Cardiac muscle cell (in vitro differentiated cells and primary cell): ENCODE results near the gene METTL5. TPM values are rescaled to one million over a fixed set of nuclear protein-coding genes. Genes with fewer than 3 reads are reported as not detected.
A peak's percentile ranks its signal among the peaks of the same experiment; 100 is the strongest.

ENCODE experiments used
- DNase-seq, 2 donors: peaks; one replicate each; pipeline versions ENCODE4 v3.0.0 to v3.0.0-alpha.2; 2010 to 2017; ENCODE audit warnings: low read depth in 1 of 2, low spot score in 1 of 2
- H3K27ac ChIP-seq: fragments of 200-600 bp; sonication (generic); 2 replicates; pipeline ENCODE4 v1.5.1; 2016
- H3K27me3 ChIP-seq: fragments of 200-600 bp; sonication (generic); 2 replicates; pipeline ENCODE4 v1.6.0; 2016; ENCODE audit warnings: control low read depth
- H3K36me3 ChIP-seq: fragments of 200-600 bp; sonication (generic); 2 replicates; pipeline ENCODE4 v1.5.1; 2016; ENCODE audit warnings: control low read depth
- H3K4me1 ChIP-seq: fragments of 200-600 bp; sonication (generic); 2 replicates; pipeline ENCODE4 v1.8.1; 2017; ENCODE audit warnings: low read depth, mild to moderate bottlenecking, mixed run types
- H3K4me3 ChIP-seq: fragments of 200-600 bp; sonication (generic); 2 replicates; pipeline ENCODE4 v1.5.1; 2016; ENCODE audit warnings: mild to moderate bottlenecking
- H3K9me3 ChIP-seq: fragments of 200-600 bp; sonication (generic); 2 replicates; pipeline ENCODE4 v1.5.1; 2017; ENCODE audit warnings: low read depth, mild to moderate bottlenecking, control low read depth
- polyA plus RNA-seq: library from polyadenylated mRNA; unstranded; fragments of >200 nt; fragmentation: Nextera tagmentation; extraction: Ambion mirVana; gene quantifications from 2 replicates; pipeline ENCODE4 v1.2.1, GENCODE V29; 2016
- total RNA-seq: library from RNA; depleted of rRNA; stranded (reverse); fragments of >200 nt; gene quantifications from 2 replicates; pipeline ENCODE4 v1.2.3, GENCODE V29; 2016
- TF ChIP-seq, protein P1 (sequence below): IDR thresholded peaks from 2 replicates; pipeline ENCODE4 v1.5.1; 2012; ENCODE audit warnings: low read depth, mild to moderate bottlenecking, low read length

Gene METTL5
- total and polyA plus RNA-seq, 2 experiments from 2014 or later: 46.8 to 124 TPM

DNA sequence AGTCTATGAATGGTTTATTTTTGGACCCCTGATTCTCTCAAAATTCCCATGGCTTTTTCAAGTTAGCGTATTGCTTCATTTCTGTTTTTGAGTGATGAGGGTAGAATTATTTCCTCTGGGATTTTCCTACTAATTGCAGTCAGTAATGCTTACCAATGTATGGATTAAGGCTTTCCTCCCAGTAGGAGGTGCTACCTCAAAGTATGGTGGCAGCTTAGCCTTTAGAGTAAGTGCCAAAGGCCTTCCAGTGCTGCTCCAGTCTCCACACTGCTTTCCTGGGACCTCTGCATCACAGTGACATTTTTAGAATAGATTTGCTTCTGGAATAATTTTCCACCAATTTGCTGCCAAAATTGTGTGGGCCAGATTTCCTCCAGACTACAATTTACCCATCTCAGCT lies 42.2 kb downstream of the METTL5 start:
- Histone ChIP-seq H3K27me3 (no peaks in the 10 kb centered on the region), H3K9me3 (no peaks in the 10 kb centered on the region), H3K27ac (no peak overlapping the region), H3K36me3 (no peaks in the 10 kb centered on the region), H3K4me3 (no peak overlapping the region), H3K4me1 (no peaks in the 10 kb centered on the region)
- DNase-seq: no peak
- TF ChIP-seq, protein P1, sequence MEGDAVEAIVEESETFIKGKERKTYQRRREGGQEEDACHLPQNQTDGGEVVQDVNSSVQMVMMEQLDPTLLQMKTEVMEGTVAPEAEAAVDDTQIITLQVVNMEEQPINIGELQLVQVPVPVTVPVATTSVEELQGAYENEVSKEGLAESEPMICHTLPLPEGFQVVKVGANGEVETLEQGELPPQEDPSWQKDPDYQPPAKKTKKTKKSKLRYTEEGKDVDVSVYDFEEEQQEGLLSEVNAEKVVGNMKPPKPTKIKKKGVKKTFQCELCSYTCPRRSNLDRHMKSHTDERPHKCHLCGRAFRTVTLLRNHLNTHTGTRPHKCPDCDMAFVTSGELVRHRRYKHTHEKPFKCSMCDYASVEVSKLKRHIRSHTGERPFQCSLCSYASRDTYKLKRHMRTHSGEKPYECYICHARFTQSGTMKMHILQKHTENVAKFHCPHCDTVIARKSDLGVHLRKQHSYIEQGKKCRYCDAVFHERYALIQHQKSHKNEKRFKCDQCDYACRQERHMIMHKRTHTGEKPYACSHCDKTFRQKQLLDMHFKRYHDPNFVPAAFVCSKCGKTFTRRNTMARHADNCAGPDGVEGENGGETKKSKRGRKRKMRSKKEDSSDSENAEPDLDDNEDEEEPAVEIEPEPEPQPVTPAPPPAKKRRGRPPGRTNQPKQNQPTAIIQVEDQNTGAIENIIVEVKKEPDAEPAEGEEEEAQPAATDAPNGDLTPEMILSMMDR: no peak

- H3K36me3 ChIP-seq: no peaks in the 10 kb centered on the region
- H3K4me3 ChIP-seq: no peak overlapping the region
- H3K27ac ChIP-seq: no peak overlapping the region
- DNase-seq: no peak
- no peaks in the 10 kb centered on the region for H3K27me3 ChIP-seq
- H3K9me3 ChIP-seq: no peaks in the 10 kb centered on the region
- TF ChIP-seq, protein P1: no peak
- H3K4me1 ChIP-seq: no peaks in the 10 kb centered on the region
Measured at GRCh38 chr2:169781249-169782013, 43.3 kb downstream of the METTL5 start.

DNA sequence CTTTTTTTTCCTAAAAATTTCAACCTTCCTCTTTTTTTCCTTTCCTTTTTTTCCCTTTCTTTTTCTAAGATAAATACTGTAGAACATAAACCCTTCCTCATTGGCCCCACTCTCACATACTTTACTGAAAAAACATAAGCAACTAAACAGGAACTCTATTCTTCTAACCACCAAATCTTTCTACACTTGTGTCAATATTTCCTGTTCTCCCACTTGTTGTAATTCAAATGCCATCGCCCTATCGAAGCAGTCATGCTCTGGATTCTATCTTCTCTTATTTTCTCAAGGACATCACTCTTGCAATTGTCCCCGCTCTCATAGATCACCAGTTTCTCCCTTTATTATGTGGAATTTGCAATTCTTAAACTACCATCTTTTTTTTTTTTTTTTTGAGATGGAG lies 46.3 kb downstream of the METTL5 start:
- no peaks in the 10 kb centered on the region for H3K9me3 ChIP-seq
- H3K27me3 ChIP-seq: no peaks in the 10 kb centered on the region

GRCh38 chr2:169776252-169776761 lies 48.4 kb downstream of the METTL5 start:
- H3K9me3 ChIP-seq: no peaks in the 10 kb centered on the region
- H3K36me3 ChIP-seq: no peaks in the 10 kb centered on the region
- no peaks in the 10 kb centered on the region for H3K27me3 ChIP-seq
- no peak for DNase-seq
- no peak overlapping the region for H3K4me3 ChIP-seq
- peak overlapping the region; percentile 65 for H3K27ac ChIP-seq
- H3K4me1 ChIP-seq: no peaks in the 10 kb centered on the region
- TF ChIP-seq, protein P1: no peak

More for the DNA sequence above, 46.3 kb downstream of the METTL5 start:
- Histone ChIP-seq H3K4me3 (no peak overlapping the region), H3K27ac (no peak overlapping the region), H3K4me1 (no peaks in the 10 kb centered on the region), H3K36me3 (no peaks in the 10 kb centered on the region)
- no peak for DNase-seq
- TF ChIP-seq, protein P1: no peak

DNA sequence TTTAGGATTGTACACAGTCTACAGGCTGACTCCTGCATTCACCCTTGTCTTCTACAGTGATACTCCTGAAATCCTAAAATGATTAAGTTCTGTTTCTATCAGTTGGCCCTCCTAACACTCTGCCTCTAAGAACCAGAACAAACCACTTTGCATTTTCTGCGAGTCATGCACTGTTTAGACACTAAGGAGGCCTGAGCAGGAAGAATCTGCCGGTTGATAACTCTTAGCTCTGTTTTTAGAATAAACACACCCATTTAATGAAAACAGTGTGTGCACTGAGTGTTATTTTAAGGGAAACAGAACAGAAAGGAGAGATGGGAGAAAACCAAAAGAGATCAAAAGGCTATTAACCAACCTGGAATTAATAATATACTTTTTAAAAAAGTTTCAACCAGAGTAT lies 48.9 kb downstream of the METTL5 start:
- TF ChIP-seq, protein P1: no peak
- H3K4me1 ChIP-seq: no peaks in the 10 kb centered on the region
- no peak for DNase-seq
- no peaks in the 10 kb centered on the region for H3K36me3 ChIP-seq
- no peak overlapping the region for H3K4me3 ChIP-seq
- H3K27ac ChIP-seq: peak overlapping the region; percentile 65
- H3K9me3 ChIP-seq: no peaks in the 10 kb centered on the region
- no peaks in the 10 kb centered on the region for H3K27me3 ChIP-seq
